Aorta (tissue), 5 donors: ENCODE data around the gene PIGW. TPM values are rescaled to one million over a fixed set of nuclear protein-coding genes. Genes with fewer than 3 reads are reported as not detected.

Experiments used
- ATAC-seq: fragments of 200-7000 bp; cut with Tn5 transposase; one replicate; pipeline ENCODE4 v1.9.1; 2022; ENCODE audit warnings: moderate library complexity; ENCODE audit not compliant: low FRiP score
- DNase-seq, 2 donors: peaks; one replicate each; pipeline ENCODE4 v3.0.0-alpha.2; 2020
- H3K27ac ChIP-seq, 2 donors: one replicate each; pipeline ENCODE4 v1.5.1; 2013; ENCODE audit warnings: low read length in 2 of 2, mild to moderate bottlenecking in 2 of 2, moderate library complexity in 2 of 2, control low read depth in 1 of 2, inconsistent platforms in 1 of 2, low read depth in 1 of 2
- H3K27me3 ChIP-seq, 2 donors: one replicate each; pipeline ENCODE4 v1.6.1; 2013; ENCODE audit warnings: control low read depth in 1 of 2, low read length in 1 of 2, mild to moderate bottlenecking in 1 of 2, moderate library complexity in 1 of 2; ENCODE audit not compliant: insufficient read depth in 2 of 2, control insufficient read depth in 1 of 2
- H3K36me3 ChIP-seq, 2 donors: one replicate each; pipeline ENCODE4 v1.6.1; 2013; ENCODE audit warnings: control low read depth in 1 of 2, low read length in 1 of 2, mild to moderate bottlenecking in 1 of 2; ENCODE audit not compliant: insufficient read depth in 2 of 2, control insufficient read depth in 1 of 2
- H3K4me1 ChIP-seq, 2 donors: one replicate each; pipeline ENCODE4 v1.6.1; 2013; ENCODE audit warnings: low read length in 2 of 2, control low read depth in 1 of 2, mild to moderate bottlenecking in 1 of 2, moderate library complexity in 1 of 2; ENCODE audit not compliant: insufficient read depth in 2 of 2, control insufficient read depth in 1 of 2
- H3K4me3 ChIP-seq, 2 donors: one replicate each; pipeline ENCODE4 v1.5.1; 2013; ENCODE audit warnings: low read length in 2 of 2, control low read depth in 1 of 2, mild to moderate bottlenecking in 1 of 2
- H3K9me3 ChIP-seq: one replicate; pipeline ENCODE4 v1.6.1; 2013; ENCODE audit warnings: mild to moderate bottlenecking, low read length; ENCODE audit not compliant: control insufficient read depth
- WGBS, 2 donors: extraction: QIAGEN DNeasy Blood & Tissue Kit; methylation state at CpG; one replicate each; pipeline ENCODE4 v1.1.7; 2013; 5-methylcytosine and 5-hydroxymethylcytosine counted together
- intact Hi-C, 2 donors: fragments of 100-400 bp; cut with DNase I; formaldehyde crosslinking; loops; one replicate each; pipeline versions ENCODE4 v1.14.2 to v1.15.0; 2022
- polyA plus RNA-seq, 2 donors: library from polyadenylated mRNA; stranded (reverse); fragments of 200-250 nt; gene quantifications; one replicate each; pipeline ENCODE4 v1.2.3, GENCODE V29; 2013
- total RNA-seq, 2 donors: library from RNA; stranded (reverse); fragmentation: NEBNext Ultra II Directional; extraction: Animal tissue kit (Norgen Biotek cat#: 25700); gene quantifications; one replicate each; pipeline ENCODE4 v1.2.1, GENCODE V29; 2021
- donor health status: healthy with polysubstance abuse.
- donor health status: Bipolar disorder and iron deficiency.
- donor health status: DM: no; HTN: no; CAD: no.
- donor health status: DM: no; HTN: no; CAD: no.
- donor health status: DM: yes; HTN: yes; CAD: no.

The PIGW gene
- total and polyA plus RNA-seq, 4 donors = 2.1 to 5.1 (median 4.8) TPM

DNA sequence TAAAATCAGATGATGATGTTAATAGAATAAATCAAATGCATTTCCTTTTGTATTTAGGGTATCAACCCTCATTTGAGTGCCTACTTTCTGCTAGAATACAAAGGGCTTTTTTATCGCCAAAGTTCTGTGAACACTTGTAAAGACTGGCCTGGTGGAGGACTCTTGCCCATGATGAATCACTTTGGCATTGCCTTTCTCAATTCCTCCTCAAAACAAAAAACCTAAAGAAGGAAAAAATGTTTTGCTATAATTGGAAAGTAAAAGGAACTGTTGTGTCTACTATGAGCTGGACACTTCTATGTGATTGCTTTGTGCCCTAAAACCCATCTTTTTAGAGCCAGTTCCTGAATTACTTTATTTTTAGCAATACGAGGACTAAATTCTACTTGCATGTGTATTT is 43.9 kb downstream of the PIGW start:
- Histone ChIP-seq H3K27me3 (no peaks in the 10 kb centered on the region), H3K4me1 (no peaks in the 10 kb centered on the region), H3K9me3 (no peaks in the 10 kb centered on the region), H3K36me3 (peaks cover 5 to 7% of the 10 kb centered on the region in 2 donors), H3K4me3 (no peak overlapping the region), H3K27ac (no peak overlapping the region)
- WGBS, 2 donors = 44 to 49% methylated on average over 2 of the region's 2 CpGs
- ATAC-seq (no peak), DNase-seq (no peak)
- intact Hi-C loops = no loop called here

- WGBS, 2 donors = 64 to 77% methylated on average over 1 of the region's 1 CpG
Observed at GRCh38 chr17:36583787-36584186, 49.0 kb downstream of the PIGW start.

DNA sequence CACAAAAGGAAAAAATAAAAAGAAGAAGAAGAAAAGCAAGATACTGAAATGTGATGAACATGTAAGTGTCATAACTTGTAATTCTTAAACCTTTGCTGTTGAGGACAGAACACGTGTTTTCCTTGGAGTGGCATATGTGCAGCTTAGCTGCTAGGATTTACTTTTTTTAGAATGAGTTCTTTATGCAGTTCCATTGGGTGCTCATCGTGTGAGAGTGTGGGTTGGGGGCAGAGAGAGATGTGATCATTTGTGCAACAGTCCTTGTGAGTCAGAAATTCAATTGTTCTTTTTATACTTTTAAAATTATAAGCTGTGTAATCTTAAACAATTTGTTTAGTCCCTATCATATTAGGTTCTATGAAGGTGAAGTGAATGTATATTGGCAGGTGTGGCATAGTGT is 51.4 kb downstream of the PIGW start:
- H3K27me3 ChIP-seq = no peaks in the 10 kb centered on the region
- no peaks in the 10 kb centered on the region for H3K4me1 ChIP-seq
- H3K4me3 ChIP-seq = no peak overlapping the region
- no peak overlapping the region for H3K27ac ChIP-seq
- H3K36me3 ChIP-seq = peaks cover 7 to 13% of the 10 kb centered on the region in 2 donors
- ATAC-seq = no peak
- 81 to 89% methylated on average over 2 of the region's 2 CpGs for WGBS, 2 donors
- intact Hi-C loops = no loop called here
- H3K9me3 ChIP-seq = no peaks in the 10 kb centered on the region
- no peak for DNase-seq

More at GRCh38 chr17:36583787-36584186, 49.0 kb downstream of the PIGW start:
- no peak overlapping the region for H3K27ac ChIP-seq
- H3K4me3 ChIP-seq = no peak overlapping the region
- intact Hi-C loops = no loop called here
- H3K4me1 ChIP-seq = no peaks in the 10 kb centered on the region
- H3K36me3 ChIP-seq = peaks cover 9 to 20% of the 10 kb centered on the region in 2 donors
- no peaks in the 10 kb centered on the region for H3K9me3 ChIP-seq
- ATAC-seq (no peak), DNase-seq (no peak)
- no peaks in the 10 kb centered on the region for H3K27me3 ChIP-seq

Other genes starting within 250 kb of the PIGW start
- not detected for gene TBC1D3G, start 211.1 kb upstream of the PIGW start, total RNA-seq
- gene TBC1D3G, start 211.1 kb upstream of the PIGW start, polyA plus RNA-seq = under 1 TPM in 1 of 2 donors, not detected in 1; 0.75 TPM
- not detected for gene TBC1D3H, start 146.6 kb upstream of the PIGW start, total RNA-seq
- 1 to 10 TPM in 1 of 2 donors, not detected in 1; 4.0 TPM for gene TBC1D3H, start 146.6 kb upstream of the PIGW start, polyA plus RNA-seq
- 10 to 100 TPM; 20.2 to 21.8 TPM for gene ZNHIT3, start 48.3 kb upstream of the PIGW start, total RNA-seq
- 10 to 100 TPM; 47.2 to 50.0 TPM for gene ZNHIT3, start 48.3 kb upstream of the PIGW start, polyA plus RNA-seq
- gene MYO19, start 119 bp upstream of the PIGW start, total RNA-seq = 10 to 100 TPM; 37.1 to 57.3 TPM
- 10 to 100 TPM; 13.1 to 27.4 TPM for gene MYO19, start 119 bp upstream of the PIGW start, polyA plus RNA-seq
- 10 to 100 TPM; 73.9 to 80.4 TPM for gene GGNBP2, start 9.9 kb downstream of the PIGW start, total RNA-seq
- gene GGNBP2, start 9.9 kb downstream of the PIGW start, polyA plus RNA-seq = 10 to 100 TPM; 37.4 to 53.8 TPM
- 1 to 10 TPM; 6.0 to 6.5 TPM for gene DHRS11, start 56.9 kb downstream of the PIGW start, total RNA-seq
- gene DHRS11, start 56.9 kb downstream of the PIGW start, polyA plus RNA-seq = 10 to 100 TPM in 1 of 2 donors, 1 to 10 TPM in 1; 8.4 to 50.5 TPM
- 1 to 10 TPM; 2.7 to 3.6 TPM for gene MRM1, start 66.6 kb downstream of the PIGW start, total RNA-seq
- 1 to 10 TPM; 2.1 to 4.3 TPM for gene MRM1, start 66.6 kb downstream of the PIGW start, polyA plus RNA-seq